ENCODE data around the gene CADPS2. TPM values are rescaled to one million over a fixed set of nuclear protein-coding genes. Genes with fewer than 3 reads are reported as not detected.

CADPS2 gene
- total RNA-seq, 2 donors from 2014 or later, result 4.3 to 11.7 TPM

GRCh38 chr7:122457325-122457724, 428.9 kb downstream of the CADPS2 start:
- Histone ChIP-seq H3K4me1 (ENCODE audit: control insufficient read depth, insufficient read depth, low read length) (no peaks in the 10 kb centered on the region), H3K27ac (ENCODE audit: low read depth, low read length) (no peak overlapping the region), H3K36me3 (ENCODE audit: control insufficient read depth, insufficient read depth, low read length) (no peaks in the 10 kb centered on the region), H3K9ac (ENCODE audit: extremely low read depth, low read length, poor library complexity, severe bottlenecking) (no peak overlapping the region), H3K27me3 (ENCODE audit: control insufficient read depth, insufficient read depth, low read length, poor library complexity, severe bottlenecking) (no peaks in the 10 kb centered on the region), H3K9me3 (ENCODE audit: control insufficient read depth, low read length) (no peaks in the 10 kb centered on the region), H3K4me3 (ENCODE audit: low read length) (no peak overlapping the region)
- no peak overlapping the region for H3K27ac Mint-ChIP-seq
- 98 to 100% methylated on average over 1 to 3 of the region's 3 CpGs for WGBS, 2 experiments (ENCODE audit: insufficient coverage in 1 of 2, insufficient read length in 1 of 2)
- H3K4me1 Mint-ChIP-seq, result peaks cover 12% of the 10 kb centered on the region
- TF ChIP-seq, protein P1, sequence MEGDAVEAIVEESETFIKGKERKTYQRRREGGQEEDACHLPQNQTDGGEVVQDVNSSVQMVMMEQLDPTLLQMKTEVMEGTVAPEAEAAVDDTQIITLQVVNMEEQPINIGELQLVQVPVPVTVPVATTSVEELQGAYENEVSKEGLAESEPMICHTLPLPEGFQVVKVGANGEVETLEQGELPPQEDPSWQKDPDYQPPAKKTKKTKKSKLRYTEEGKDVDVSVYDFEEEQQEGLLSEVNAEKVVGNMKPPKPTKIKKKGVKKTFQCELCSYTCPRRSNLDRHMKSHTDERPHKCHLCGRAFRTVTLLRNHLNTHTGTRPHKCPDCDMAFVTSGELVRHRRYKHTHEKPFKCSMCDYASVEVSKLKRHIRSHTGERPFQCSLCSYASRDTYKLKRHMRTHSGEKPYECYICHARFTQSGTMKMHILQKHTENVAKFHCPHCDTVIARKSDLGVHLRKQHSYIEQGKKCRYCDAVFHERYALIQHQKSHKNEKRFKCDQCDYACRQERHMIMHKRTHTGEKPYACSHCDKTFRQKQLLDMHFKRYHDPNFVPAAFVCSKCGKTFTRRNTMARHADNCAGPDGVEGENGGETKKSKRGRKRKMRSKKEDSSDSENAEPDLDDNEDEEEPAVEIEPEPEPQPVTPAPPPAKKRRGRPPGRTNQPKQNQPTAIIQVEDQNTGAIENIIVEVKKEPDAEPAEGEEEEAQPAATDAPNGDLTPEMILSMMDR (conservative IDR thresholded peaks at IDR 0.05), result no peak
- no peak for DNase-seq
- no peaks in the 10 kb centered on the region for H3K27me3 Mint-ChIP-seq (ENCODE audit: insufficient read depth)
- no peaks in the 10 kb centered on the region for H3K36me3 Mint-ChIP-seq (ENCODE audit: low read depth)
- no peaks in the 10 kb centered on the region for H3K9me3 Mint-ChIP-seq
- no peak overlapping the region for H3K4me3 Mint-ChIP-seq

DNA sequence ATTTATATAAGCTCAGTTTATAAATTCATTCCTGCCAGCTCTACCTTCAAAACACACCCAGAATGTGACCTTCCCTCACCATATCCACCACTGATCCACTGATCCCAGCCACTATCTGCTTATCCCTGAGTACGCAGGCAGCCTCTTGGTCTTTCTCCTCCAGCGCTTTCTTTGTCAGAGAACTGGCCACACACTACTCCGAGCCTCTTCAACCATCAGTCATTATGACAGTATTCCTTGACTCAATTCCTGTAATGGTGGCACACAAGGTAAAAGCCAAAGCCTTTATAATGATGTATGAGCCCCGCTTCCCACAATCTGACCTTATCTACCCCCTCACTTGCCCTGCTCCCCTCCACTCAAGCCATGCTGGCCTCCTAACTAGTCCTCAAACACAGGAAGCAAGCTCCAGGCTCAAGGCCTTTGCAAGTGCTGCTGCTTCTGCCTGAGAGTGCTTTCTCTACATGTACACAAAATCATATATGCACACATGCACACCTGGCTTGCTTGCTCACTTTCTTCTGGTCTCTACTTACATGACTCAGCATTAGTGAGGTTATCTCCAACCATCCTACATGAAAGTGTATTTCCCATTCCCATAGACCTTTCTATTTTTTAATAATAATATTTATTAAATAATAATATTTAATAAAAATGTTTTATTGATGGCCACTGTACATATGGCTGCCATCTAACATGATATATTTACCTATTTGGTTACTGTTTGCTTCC, 431.3 kb downstream of the CADPS2 start:
- Mint-ChIP-seq H3K36me3 (ENCODE audit: low read depth) (no peaks in the 10 kb centered on the region), H3K27me3 (ENCODE audit: insufficient read depth) (no peaks in the 10 kb centered on the region), H3K4me1 (peaks cover 17% of the 10 kb centered on the region), H3K27ac (peak overlapping the region; percentile 19), H3K9me3 (no peaks in the 10 kb centered on the region), H3K4me3 (no peak overlapping the region)
- no peak for DNase-seq
- WGBS, 2 experiments (ENCODE audit: insufficient coverage in 1 of 2, insufficient read length in 1 of 2), result 83 to 91% methylated on average over 1 to 4 of the region's 4 CpGs
- no peaks in the 10 kb centered on the region for H3K4me1 ChIP-seq (ENCODE audit: control insufficient read depth, insufficient read depth, low read length)
- no peaks in the 10 kb centered on the region for H3K36me3 ChIP-seq (ENCODE audit: control insufficient read depth, insufficient read depth, low read length)
- H3K9ac ChIP-seq (ENCODE audit: extremely low read depth, low read length, poor library complexity, severe bottlenecking), result no peak overlapping the region
- no peak overlapping the region for H3K27ac ChIP-seq (ENCODE audit: low read depth, low read length)
- no peak overlapping the region for H3K4me3 ChIP-seq (ENCODE audit: low read length)
- H3K27me3 ChIP-seq (ENCODE audit: control insufficient read depth, insufficient read depth, low read length, poor library complexity, severe bottlenecking), result no peaks in the 10 kb centered on the region
- no peaks in the 10 kb centered on the region for H3K9me3 ChIP-seq (ENCODE audit: control insufficient read depth, low read length)
- TF ChIP-seq, protein P1 (conservative IDR thresholded peaks at IDR 0.05), result no peak

DNA sequence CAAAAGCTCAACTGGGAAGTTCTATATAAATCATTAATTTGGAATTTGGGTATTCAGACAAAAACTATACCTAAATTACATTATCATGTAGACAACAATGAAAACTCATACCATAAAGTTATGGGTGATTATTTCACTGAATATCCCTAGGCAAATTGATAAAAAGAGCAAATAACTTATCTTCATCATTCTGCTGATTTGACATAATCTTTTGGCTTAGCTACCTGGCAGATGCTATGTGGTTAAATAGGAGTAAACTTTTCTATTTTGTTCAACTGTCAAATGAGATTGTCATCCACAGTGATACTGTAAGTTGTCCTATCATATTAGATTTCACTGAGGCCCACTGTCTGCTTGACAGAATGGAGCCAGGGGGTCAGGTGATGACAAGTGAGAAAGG, 432.8 kb downstream of the CADPS2 start:
- no peak overlapping the region for H3K4me3 ChIP-seq (ENCODE audit: low read length)
- H3K27me3 ChIP-seq (ENCODE audit: control insufficient read depth, insufficient read depth, low read length, poor library complexity, severe bottlenecking), result no peaks in the 10 kb centered on the region
- no peaks in the 10 kb centered on the region for H3K4me1 ChIP-seq (ENCODE audit: control insufficient read depth, insufficient read depth, low read length)
- H3K9ac ChIP-seq (ENCODE audit: extremely low read depth, low read length, poor library complexity, severe bottlenecking), result no peak overlapping the region
- H3K36me3 Mint-ChIP-seq (ENCODE audit: low read depth), result no peaks in the 10 kb centered on the region
- H3K9me3 Mint-ChIP-seq, result no peaks in the 10 kb centered on the region
- no peak overlapping the region for H3K27ac ChIP-seq (ENCODE audit: low read depth, low read length)
- DNase-seq, result no peak
- H3K4me1 Mint-ChIP-seq, result peaks cover 21% of the 10 kb centered on the region
- H3K36me3 ChIP-seq (ENCODE audit: control insufficient read depth, insufficient read depth, low read length), result no peaks in the 10 kb centered on the region
- TF ChIP-seq, protein P1 (conservative IDR thresholded peaks at IDR 0.05), result no peak
- H3K27ac Mint-ChIP-seq, result no peak overlapping the region
- no peaks in the 10 kb centered on the region for H3K9me3 ChIP-seq (ENCODE audit: control insufficient read depth, low read length)
- no peaks in the 10 kb centered on the region for H3K27me3 Mint-ChIP-seq (ENCODE audit: insufficient read depth)
- no peak overlapping the region for H3K4me3 Mint-ChIP-seq
